GM12878 (cell line): Measurements from ENCODE around the gene NCKIPSD.

Experiments
- CEBPB ChIP-seq, 2 experiments: fragments of 150-350 bp in 1 of 2; IDR thresholded peaks; 2 replicates each; pipeline ENCODE4 v1.6.1; 2012 to 2014; ENCODE audit warnings: low read depth in 2 of 2, low read length in 2 of 2, borderline replicate concordance in 1 of 2, inconsistent platforms in 1 of 2
- CTCF ChIP-seq, 3 experiments: IDR thresholded peaks in 2 of 3; conservative IDR thresholded peaks in 1 of 3; 2 replicates each; pipeline ENCODE4 v1.5.1; 2011; ENCODE audit warnings: low read depth in 3 of 3, low read length in 3 of 3, mild to moderate bottlenecking in 3 of 3, control low read depth in 2 of 3, moderate library complexity in 2 of 3, inconsistent platforms in 1 of 3, mixed read lengths in 1 of 3; ENCODE audit not compliant: control insufficient read depth in 2 of 3, insufficient read depth in 1 of 3; ENCODE audit errors: extremely low read depth in 1 of 3
- ELK1 ChIP-seq: IDR thresholded peaks from 2 replicates; pipeline ENCODE4 v1.6.1; 2012; ENCODE audit warnings: low read depth, low read length, improper control_type of control experiment
- JUNB ChIP-seq: IDR thresholded peaks from 2 replicates; pipeline ENCODE4 v1.6.1; 2016; ENCODE audit warnings: antibody characterized with exemption, mild to moderate bottlenecking
- NR2C1 ChIP-seq: fragments of 450-650 bp; IDR thresholded peaks from 2 replicates; pipeline ENCODE4 v1.6.1; 2017; ENCODE audit warnings: antibody characterized with exemption, mild to moderate bottlenecking, moderate library complexity
- POLR2A ChIP-seq: IDR thresholded peaks from 2 replicates; pipeline ENCODE4 v1.6.1; 2011; ENCODE audit warnings: low read depth, mild to moderate bottlenecking, low read length
- YY1 ChIP-seq: IDR thresholded peaks from 2 replicates; pipeline ENCODE4 v1.6.1; 2011; ENCODE audit warnings: low read depth, mild to moderate bottlenecking, low read length

- TF ChIP-seq ELK1 (no peak), CEBPB (IDR thresholded peaks at IDR 0.05; ENCODE audit: borderline replicate concordance in 1 of 2, low read depth in 2 of 2, low read length in 2 of 2) (no peak), POLR2A (no peak), YY1 (no peak), JUNB (no peak), CTCF (IDR thresholded peaks at IDR 0.05 in 2 of 3, conservative IDR thresholded peaks at IDR 0.05 in 1 of 3; ENCODE audit: control insufficient read depth in 2 of 3, extremely low read depth in 1 of 3, insufficient read depth in 1 of 3, low read depth in 3 of 3, low read length in 3 of 3) (no peak), NR2C1 (no peak)
Observed at GRCh38 chr3:48692551-48692950, 6.8 kb upstream of the NCKIPSD start.
